ENCODE measurements around the gene POLN.

- TF ChIP-seq CTCF (conservative IDR thresholded peaks at IDR 0.05; ENCODE audit: low read length): no peak
- TF ChIP-seq EZH2phosphoT487 (IDR thresholded peaks at IDR 0.05; ENCODE audit: borderline replicate concordance): no peak
Observed at GRCh38 chr4:2042204-2042946, 199.5 kb downstream of the POLN start.

All from Loucy (cell line).